ENCODE results near the gene CACNG8. TPM values are rescaled to one million over a fixed set of nuclear protein-coding genes. Genes with fewer than 3 reads are reported as not detected.
A peak's percentile ranks its signal among the peaks of the same experiment; 100 is the strongest.

Gene CACNG8
- polyA plus RNA-seq, 1 of the 3 experiments (the other 2 are of a cell fraction), result 1.3 TPM

DNA sequence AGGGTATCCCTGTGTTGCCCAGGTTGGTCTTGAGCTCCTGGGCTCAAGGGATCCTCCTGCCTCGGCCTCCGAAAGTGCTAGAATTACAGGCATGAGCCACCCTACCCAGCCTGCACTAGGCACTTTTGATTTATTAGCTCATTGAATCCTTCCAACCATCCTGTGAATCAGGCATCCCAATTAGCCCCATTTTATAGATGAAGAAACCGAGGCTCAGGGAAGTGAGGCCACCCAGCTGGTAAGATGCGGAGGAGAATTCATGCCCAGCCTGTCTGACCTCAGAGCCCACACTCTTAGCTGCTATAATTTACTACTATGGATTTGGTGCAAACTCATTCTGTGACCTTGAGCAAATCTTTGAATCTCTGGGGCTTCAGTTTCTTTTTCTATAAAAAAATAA, 17.8 kb upstream of the CACNG8 start:
- no peak for TF ChIP-seq CHD2 (IDR thresholded peaks at IDR 0.05; ENCODE audit: low read length, partially characterized antibody)
- no peak for TF ChIP-seq TCF12 (IDR thresholded peaks at IDR 0.05)
- no peak for TF ChIP-seq SIN3A (IDR thresholded peaks at IDR 0.05; ENCODE audit: borderline replicate concordance, low read depth, low read length)
- TF ChIP-seq POLR2AphosphoS5 (IDR thresholded peaks at IDR 0.05; ENCODE audit: low read depth, low read length), result no peak
- no peak for TF ChIP-seq EZH2phosphoT487 (IDR thresholded peaks at IDR 0.05; ENCODE audit: borderline replicate concordance, low read depth)
- no peak for TF ChIP-seq NFIC (IDR thresholded peaks at IDR 0.05; ENCODE audit: borderline replicate concordance)
- no peak for TF ChIP-seq SMC3 (IDR thresholded peaks at IDR 0.05; ENCODE audit: low read depth, low read length)
- TF ChIP-seq, protein P1, sequence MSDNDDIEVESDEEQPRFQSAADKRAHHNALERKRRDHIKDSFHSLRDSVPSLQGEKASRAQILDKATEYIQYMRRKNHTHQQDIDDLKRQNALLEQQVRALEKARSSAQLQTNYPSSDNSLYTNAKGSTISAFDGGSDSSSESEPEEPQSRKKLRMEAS (IDR thresholded peaks at IDR 0.05; ENCODE audit: low read depth), result no peak
- no peak for TF ChIP-seq JUND (IDR thresholded peaks at IDR 0.05)
- TF ChIP-seq, protein P2, sequence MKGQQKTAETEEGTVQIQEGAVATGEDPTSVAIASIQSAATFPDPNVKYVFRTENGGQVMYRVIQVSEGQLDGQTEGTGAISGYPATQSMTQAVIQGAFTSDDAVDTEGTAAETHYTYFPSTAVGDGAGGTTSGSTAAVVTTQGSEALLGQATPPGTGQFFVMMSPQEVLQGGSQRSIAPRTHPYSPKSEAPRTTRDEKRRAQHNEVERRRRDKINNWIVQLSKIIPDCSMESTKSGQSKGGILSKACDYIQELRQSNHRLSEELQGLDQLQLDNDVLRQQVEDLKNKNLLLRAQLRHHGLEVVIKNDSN (IDR thresholded peaks at IDR 0.05; ENCODE audit: borderline replicate concordance, low read depth), result no peak
- TF ChIP-seq, protein P3, sequence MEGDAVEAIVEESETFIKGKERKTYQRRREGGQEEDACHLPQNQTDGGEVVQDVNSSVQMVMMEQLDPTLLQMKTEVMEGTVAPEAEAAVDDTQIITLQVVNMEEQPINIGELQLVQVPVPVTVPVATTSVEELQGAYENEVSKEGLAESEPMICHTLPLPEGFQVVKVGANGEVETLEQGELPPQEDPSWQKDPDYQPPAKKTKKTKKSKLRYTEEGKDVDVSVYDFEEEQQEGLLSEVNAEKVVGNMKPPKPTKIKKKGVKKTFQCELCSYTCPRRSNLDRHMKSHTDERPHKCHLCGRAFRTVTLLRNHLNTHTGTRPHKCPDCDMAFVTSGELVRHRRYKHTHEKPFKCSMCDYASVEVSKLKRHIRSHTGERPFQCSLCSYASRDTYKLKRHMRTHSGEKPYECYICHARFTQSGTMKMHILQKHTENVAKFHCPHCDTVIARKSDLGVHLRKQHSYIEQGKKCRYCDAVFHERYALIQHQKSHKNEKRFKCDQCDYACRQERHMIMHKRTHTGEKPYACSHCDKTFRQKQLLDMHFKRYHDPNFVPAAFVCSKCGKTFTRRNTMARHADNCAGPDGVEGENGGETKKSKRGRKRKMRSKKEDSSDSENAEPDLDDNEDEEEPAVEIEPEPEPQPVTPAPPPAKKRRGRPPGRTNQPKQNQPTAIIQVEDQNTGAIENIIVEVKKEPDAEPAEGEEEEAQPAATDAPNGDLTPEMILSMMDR (IDR thresholded peaks at IDR 0.05), result no peak
- TF ChIP-seq, protein P4, sequence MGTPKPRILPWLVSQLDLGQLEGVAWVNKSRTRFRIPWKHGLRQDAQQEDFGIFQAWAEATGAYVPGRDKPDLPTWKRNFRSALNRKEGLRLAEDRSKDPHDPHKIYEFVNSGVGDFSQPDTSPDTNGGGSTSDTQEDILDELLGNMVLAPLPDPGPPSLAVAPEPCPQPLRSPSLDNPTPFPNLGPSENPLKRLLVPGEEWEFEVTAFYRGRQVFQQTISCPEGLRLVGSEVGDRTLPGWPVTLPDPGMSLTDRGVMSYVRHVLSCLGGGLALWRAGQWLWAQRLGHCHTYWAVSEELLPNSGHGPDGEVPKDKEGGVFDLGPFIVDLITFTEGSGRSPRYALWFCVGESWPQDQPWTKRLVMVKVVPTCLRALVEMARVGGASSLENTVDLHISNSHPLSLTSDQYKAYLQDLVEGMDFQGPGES (IDR thresholded peaks at IDR 0.05; ENCODE audit: low read depth, low read length), result no peak
- TF ChIP-seq, protein P5, sequence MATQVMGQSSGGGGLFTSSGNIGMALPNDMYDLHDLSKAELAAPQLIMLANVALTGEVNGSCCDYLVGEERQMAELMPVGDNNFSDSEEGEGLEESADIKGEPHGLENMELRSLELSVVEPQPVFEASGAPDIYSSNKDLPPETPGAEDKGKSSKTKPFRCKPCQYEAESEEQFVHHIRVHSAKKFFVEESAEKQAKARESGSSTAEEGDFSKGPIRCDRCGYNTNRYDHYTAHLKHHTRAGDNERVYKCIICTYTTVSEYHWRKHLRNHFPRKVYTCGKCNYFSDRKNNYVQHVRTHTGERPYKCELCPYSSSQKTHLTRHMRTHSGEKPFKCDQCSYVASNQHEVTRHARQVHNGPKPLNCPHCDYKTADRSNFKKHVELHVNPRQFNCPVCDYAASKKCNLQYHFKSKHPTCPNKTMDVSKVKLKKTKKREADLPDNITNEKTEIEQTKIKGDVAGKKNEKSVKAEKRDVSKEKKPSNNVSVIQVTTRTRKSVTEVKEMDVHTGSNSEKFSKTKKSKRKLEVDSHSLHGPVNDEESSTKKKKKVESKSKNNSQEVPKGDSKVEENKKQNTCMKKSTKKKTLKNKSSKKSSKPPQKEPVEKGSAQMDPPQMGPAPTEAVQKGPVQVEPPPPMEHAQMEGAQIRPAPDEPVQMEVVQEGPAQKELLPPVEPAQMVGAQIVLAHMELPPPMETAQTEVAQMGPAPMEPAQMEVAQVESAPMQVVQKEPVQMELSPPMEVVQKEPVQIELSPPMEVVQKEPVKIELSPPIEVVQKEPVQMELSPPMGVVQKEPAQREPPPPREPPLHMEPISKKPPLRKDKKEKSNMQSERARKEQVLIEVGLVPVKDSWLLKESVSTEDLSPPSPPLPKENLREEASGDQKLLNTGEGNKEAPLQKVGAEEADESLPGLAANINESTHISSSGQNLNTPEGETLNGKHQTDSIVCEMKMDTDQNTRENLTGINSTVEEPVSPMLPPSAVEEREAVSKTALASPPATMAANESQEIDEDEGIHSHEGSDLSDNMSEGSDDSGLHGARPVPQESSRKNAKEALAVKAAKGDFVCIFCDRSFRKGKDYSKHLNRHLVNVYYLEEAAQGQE (IDR thresholded peaks at IDR 0.05; ENCODE audit: low read depth, low read length), result no peak
- no peak for TF ChIP-seq MXI1 (IDR thresholded peaks at IDR 0.05; ENCODE audit: low read depth, low read length)
- no peak for TF ChIP-seq TAF1 (IDR thresholded peaks at IDR 0.05; ENCODE audit: borderline replicate concordance, low read depth, low read length)
- TF ChIP-seq FOXM1 (IDR thresholded peaks at IDR 0.05; ENCODE audit: low read depth), result no peak
- no peak for TF ChIP-seq RAD21 (IDR thresholded peaks at IDR 0.05; ENCODE audit: low read length)
- TF ChIP-seq, protein P6, sequence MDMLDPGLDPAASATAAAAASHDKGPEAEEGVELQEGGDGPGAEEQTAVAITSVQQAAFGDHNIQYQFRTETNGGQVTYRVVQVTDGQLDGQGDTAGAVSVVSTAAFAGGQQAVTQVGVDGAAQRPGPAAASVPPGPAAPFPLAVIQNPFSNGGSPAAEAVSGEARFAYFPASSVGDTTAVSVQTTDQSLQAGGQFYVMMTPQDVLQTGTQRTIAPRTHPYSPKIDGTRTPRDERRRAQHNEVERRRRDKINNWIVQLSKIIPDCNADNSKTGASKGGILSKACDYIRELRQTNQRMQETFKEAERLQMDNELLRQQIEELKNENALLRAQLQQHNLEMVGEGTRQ (IDR thresholded peaks at IDR 0.05; ENCODE audit: borderline replicate concordance, low read depth, low read length), result no peak
- H3K27ac ChIP-seq (ENCODE audit: low read depth in 2 of 2, low read length in 1 of 2), result peak overlapping the region in 1 of 2 experiments; percentile 55; a peak in 1 of 4 replicates
- peak overlapping the region; percentile 18; the same call in 1 of the 2 replicates for H3K9ac ChIP-seq
- no peak for DNase-seq
- H4K20me1 ChIP-seq (ENCODE audit: insufficient read depth), result no peaks in the 10 kb centered on the region
- H3K27me3 ChIP-seq (ENCODE audit: insufficient read depth), result no peaks in the 10 kb centered on the region
- CTCF ChIA-PET, result interaction anchor here (0.6 to 1.2 kb wide), 4 partner anchors 26 to 79 kb away, joined by 3 read pairs; no protein-coding TSS in a partner anchor
- H3K36me3 ChIP-seq (replicated peaks in 1 of 2; ENCODE audit: control insufficient read depth in 1 of 2, insufficient read depth in 2 of 2, low read length in 1 of 2), result no peaks in the 10 kb centered on the region
- peak overlapping the region; percentile 98 for H2AFZ ChIP-seq (ENCODE audit: low read depth)
- peak overlapping the region; percentile 43 to 55; a peak in 3 of 4 replicates for H3K4me3 ChIP-seq (ENCODE audit: low read depth in 2 of 2, low read length in 1 of 2)
- H3F3A ChIP-seq (replicated peaks; ENCODE audit: insufficient read depth), result peaks cover 13% of the 10 kb centered on the region
- POLR2A ChIA-PET, result no interaction called here
- no peaks in the 10 kb centered on the region for H3K9me2 ChIP-seq
- no peaks in the 10 kb centered on the region for H3K79me2 ChIP-seq (ENCODE audit: insufficient read depth)
- H3K4me2 ChIP-seq, result peak overlapping the region; percentile 75
- no peaks in the 10 kb centered on the region; a peak in 2 of 4 replicates for H3K4me1 ChIP-seq (ENCODE audit: control insufficient read depth in 1 of 2, insufficient read depth in 2 of 2, low read depth in 1 of 2, low read length in 1 of 2)
- WGBS (ENCODE audit: low lambda C conversion rate), result 79% methylated on average over 4 of the region's 4 CpGs
- no peaks in the 10 kb centered on the region for H3K9me3 ChIP-seq

Data from SK-N-SH (cell line).